Cardiac muscle cell (in vitro differentiated cells and primary cell): ENCODE data around the gene AGXT. TPM values are rescaled to one million over a fixed set of nuclear protein-coding genes. Genes with fewer than 3 reads are reported as not detected.

ENCODE experiments used
- DNase-seq, 2 donors: peaks; one replicate each; pipeline versions ENCODE4 v3.0.0 to v3.0.0-alpha.2; 2010 to 2017; ENCODE audit warnings: low read depth in 1 of 2, low spot score in 1 of 2
- H3K27ac ChIP-seq: fragments of 200-600 bp; sonication (generic); 2 replicates; pipeline ENCODE4 v1.5.1; 2016
- H3K27me3 ChIP-seq: fragments of 200-600 bp; sonication (generic); 2 replicates; pipeline ENCODE4 v1.6.0; 2016; ENCODE audit warnings: control low read depth
- H3K36me3 ChIP-seq: fragments of 200-600 bp; sonication (generic); 2 replicates; pipeline ENCODE4 v1.5.1; 2016; ENCODE audit warnings: control low read depth
- H3K4me1 ChIP-seq: fragments of 200-600 bp; sonication (generic); 2 replicates; pipeline ENCODE4 v1.8.1; 2017; ENCODE audit warnings: low read depth, mild to moderate bottlenecking, mixed run types
- H3K4me3 ChIP-seq: fragments of 200-600 bp; sonication (generic); 2 replicates; pipeline ENCODE4 v1.5.1; 2016; ENCODE audit warnings: mild to moderate bottlenecking
- H3K9me3 ChIP-seq: fragments of 200-600 bp; sonication (generic); 2 replicates; pipeline ENCODE4 v1.5.1; 2017; ENCODE audit warnings: low read depth, mild to moderate bottlenecking, control low read depth
- CTCF ChIP-seq: IDR thresholded peaks from 2 replicates; pipeline ENCODE4 v1.5.1; 2012; ENCODE audit warnings: low read depth, mild to moderate bottlenecking, low read length
- polyA plus RNA-seq: library from polyadenylated mRNA; unstranded; fragments of >200 nt; fragmentation: Nextera tagmentation; extraction: Ambion mirVana; gene quantifications from 2 replicates; pipeline ENCODE4 v1.2.1, GENCODE V29; 2016
- total RNA-seq: library from RNA; depleted of rRNA; stranded (reverse); fragments of >200 nt; gene quantifications from 2 replicates; pipeline ENCODE4 v1.2.3, GENCODE V29; 2016

The AGXT gene
- total and polyA plus RNA-seq, 2 experiments from 2014 or later = 0.06 to 0.75 TPM

GRCh38 chr2:240857039-240858008 lies 11.3 kb upstream of the AGXT start:
- Histone ChIP-seq H3K27me3 (no peaks in the 10 kb centered on the region), H3K4me1 (no peaks in the 10 kb centered on the region), H3K9me3 (no peaks in the 10 kb centered on the region), H3K36me3 (no peaks in the 10 kb centered on the region), H3K4me3 (no peak overlapping the region), H3K27ac (no peak overlapping the region)
- TF ChIP-seq CTCF = no peak
- DNase-seq = no peak

DNA sequence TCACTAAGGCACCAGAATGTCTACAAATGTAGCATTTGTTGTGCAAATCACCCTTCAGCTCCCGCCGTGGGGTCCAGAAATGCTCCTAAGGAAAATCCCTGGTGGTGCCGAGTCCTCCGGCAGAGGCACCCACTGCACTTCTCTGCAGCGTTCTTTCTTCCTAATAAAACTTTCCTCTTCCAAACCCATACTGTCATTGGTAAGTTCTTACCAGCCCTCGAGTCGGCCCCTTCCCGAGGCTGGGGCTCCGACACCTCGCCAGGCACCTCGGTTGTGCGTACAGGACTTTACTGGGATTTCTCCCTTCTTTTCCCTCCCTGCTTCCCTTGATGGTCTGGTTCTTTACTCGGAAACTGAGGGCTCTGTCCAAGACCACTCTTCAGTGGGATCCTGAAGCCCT lies 10.3 kb upstream of the AGXT start:
- H3K4me3 ChIP-seq = no peak overlapping the region
- no peak for DNase-seq
- no peaks in the 10 kb centered on the region for H3K27me3 ChIP-seq
- no peaks in the 10 kb centered on the region for H3K4me1 ChIP-seq
- H3K36me3 ChIP-seq = no peaks in the 10 kb centered on the region
- no peak for TF ChIP-seq CTCF
- H3K27ac ChIP-seq = no peak overlapping the region
- H3K9me3 ChIP-seq = no peaks in the 10 kb centered on the region

DNA sequence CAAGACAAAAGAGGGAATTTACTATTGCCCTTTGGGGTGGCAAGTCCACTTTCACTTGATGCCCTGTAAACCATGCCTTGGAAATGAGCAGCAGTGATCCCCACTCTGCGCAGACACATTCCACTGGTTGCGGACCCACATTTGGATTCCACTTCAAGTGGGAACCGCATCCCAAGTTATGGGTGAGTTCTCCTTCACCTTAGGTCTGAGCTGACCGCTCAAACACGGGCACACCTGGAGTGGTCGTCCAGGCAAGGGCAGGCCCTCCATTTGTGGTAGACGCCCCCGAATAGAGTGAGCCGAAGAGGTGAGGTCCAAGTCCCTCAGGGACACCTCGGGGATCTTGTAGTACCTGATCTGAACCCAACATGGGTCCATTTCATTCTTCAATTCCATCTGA lies 9.8 kb upstream of the AGXT start:
- H3K9me3 ChIP-seq = no peaks in the 10 kb centered on the region
- peaks cover 4% of the 10 kb centered on the region for H3K27me3 ChIP-seq
- H3K4me3 ChIP-seq = no peak overlapping the region
- TF ChIP-seq CTCF = no peak
- no peak overlapping the region for H3K27ac ChIP-seq
- H3K4me1 ChIP-seq = no peaks in the 10 kb centered on the region
- DNase-seq = no peak
- no peaks in the 10 kb centered on the region for H3K36me3 ChIP-seq

- Histone ChIP-seq H3K9me3 (no peaks in the 10 kb centered on the region), H3K27me3 (peaks cover 4% of the 10 kb centered on the region), H3K27ac (no peak overlapping the region), H3K36me3 (no peaks in the 10 kb centered on the region), H3K4me3 (no peak overlapping the region), H3K4me1 (no peaks in the 10 kb centered on the region)
- TF ChIP-seq CTCF = no peak
- DNase-seq = no peak
Observed at GRCh38 chr2:240861547-240861946, 7.1 kb upstream of the AGXT start.

- Histone ChIP-seq H3K4me1 (peaks cover 11% of the 10 kb centered on the region), H3K27ac (no peak overlapping the region), H3K36me3 (no peaks in the 10 kb centered on the region), H3K4me3 (no peak overlapping the region), H3K9me3 (no peaks in the 10 kb centered on the region), H3K27me3 (peaks cover 4% of the 10 kb centered on the region)
- no peak for TF ChIP-seq CTCF
- no peak for DNase-seq
Observed at GRCh38 chr2:240864475-240864874, 4.1 kb upstream of the AGXT start.
